ENCODE results near the gene MYCBP2.

DNA sequence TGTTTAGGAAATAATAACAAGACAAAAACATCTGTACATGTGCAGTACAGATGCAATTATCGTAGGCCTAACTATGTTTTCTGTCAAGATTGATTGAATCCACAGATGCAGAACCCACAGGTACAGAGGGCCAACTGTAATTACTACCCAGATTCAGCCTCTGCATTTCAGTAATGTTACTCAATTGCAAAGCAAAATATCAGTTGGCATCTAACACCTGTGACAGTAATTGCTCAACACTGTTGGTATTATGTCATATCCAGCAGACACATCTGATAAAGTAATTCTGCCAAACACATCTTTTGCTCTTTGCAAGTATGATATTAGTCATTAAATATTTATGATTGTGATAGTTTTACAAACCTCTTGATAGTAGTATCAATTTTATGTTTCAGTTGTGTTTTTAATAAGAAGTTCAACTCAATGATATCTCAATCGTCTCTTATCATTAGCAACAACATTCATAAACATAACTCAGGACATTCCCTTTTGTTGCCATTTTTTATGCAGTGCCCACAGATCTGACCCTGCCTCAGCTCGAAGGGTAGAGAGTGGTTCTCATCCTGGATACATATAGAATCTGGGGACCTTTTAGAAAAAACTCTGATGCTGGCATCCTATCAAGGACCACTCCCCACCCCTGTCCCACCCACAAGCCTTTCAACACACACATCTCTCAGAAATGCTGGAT is 104.7 kb downstream of the MYCBP2 start:
- TF ChIP-seq, protein P1, sequence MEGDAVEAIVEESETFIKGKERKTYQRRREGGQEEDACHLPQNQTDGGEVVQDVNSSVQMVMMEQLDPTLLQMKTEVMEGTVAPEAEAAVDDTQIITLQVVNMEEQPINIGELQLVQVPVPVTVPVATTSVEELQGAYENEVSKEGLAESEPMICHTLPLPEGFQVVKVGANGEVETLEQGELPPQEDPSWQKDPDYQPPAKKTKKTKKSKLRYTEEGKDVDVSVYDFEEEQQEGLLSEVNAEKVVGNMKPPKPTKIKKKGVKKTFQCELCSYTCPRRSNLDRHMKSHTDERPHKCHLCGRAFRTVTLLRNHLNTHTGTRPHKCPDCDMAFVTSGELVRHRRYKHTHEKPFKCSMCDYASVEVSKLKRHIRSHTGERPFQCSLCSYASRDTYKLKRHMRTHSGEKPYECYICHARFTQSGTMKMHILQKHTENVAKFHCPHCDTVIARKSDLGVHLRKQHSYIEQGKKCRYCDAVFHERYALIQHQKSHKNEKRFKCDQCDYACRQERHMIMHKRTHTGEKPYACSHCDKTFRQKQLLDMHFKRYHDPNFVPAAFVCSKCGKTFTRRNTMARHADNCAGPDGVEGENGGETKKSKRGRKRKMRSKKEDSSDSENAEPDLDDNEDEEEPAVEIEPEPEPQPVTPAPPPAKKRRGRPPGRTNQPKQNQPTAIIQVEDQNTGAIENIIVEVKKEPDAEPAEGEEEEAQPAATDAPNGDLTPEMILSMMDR (conservative IDR thresholded peaks at IDR 0.05; ENCODE audit: low read depth, low read length) = no peak
- TF ChIP-seq EZH2 (IDR thresholded peaks at IDR 0.05; ENCODE audit: low read length, unreplicated experiment) (no peak), EZH2phosphoT487 (IDR thresholded peaks at IDR 0.05; ENCODE audit: borderline replicate concordance, low read length) (no peak)
